C4-2B (cell line): ENCODE results near the gene FBXL17.

Experiments
- ZFX ChIP-seq: fragments of 450-650 bp; IDR thresholded peaks from 2 replicates; pipeline ENCODE4 v1.6.1; 2017
- TF ChIP-seq, protein P1 (sequence below): fragments of 450-650 bp; conservative IDR thresholded peaks from 2 replicates; pipeline ENCODE4 v1.5.1; 2017; ENCODE audit warnings: mild to moderate bottlenecking

DNA sequence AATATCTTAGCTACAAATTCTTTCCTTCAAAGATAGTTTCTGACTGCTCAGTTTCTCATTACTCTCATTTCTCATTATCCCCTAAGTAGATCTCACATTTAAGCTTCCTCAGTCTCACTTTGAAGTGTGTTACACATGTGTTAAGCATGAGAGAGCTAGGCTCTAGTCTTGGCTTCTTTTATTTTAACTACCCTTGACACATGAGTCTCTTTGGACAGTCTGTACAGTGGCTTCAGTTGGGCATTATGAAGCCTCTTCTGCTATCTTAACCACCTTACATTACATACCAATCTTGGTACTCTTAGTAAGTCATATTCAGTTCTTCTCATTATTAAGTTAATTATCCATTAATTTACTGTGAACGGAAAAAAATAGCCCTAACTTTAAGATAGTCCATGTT is 232.5 kb downstream of the FBXL17 start:
- TF ChIP-seq, protein P1, sequence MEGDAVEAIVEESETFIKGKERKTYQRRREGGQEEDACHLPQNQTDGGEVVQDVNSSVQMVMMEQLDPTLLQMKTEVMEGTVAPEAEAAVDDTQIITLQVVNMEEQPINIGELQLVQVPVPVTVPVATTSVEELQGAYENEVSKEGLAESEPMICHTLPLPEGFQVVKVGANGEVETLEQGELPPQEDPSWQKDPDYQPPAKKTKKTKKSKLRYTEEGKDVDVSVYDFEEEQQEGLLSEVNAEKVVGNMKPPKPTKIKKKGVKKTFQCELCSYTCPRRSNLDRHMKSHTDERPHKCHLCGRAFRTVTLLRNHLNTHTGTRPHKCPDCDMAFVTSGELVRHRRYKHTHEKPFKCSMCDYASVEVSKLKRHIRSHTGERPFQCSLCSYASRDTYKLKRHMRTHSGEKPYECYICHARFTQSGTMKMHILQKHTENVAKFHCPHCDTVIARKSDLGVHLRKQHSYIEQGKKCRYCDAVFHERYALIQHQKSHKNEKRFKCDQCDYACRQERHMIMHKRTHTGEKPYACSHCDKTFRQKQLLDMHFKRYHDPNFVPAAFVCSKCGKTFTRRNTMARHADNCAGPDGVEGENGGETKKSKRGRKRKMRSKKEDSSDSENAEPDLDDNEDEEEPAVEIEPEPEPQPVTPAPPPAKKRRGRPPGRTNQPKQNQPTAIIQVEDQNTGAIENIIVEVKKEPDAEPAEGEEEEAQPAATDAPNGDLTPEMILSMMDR: no peak
- TF ChIP-seq ZFX: no peak
